Neutrophil (primary cell): ENCODE results near the gene SPAAR.
A peak's percentile ranks its signal among the peaks of the same experiment; 100 is the strongest.

Experiments used
- H3K27ac ChIP-seq: fragments of 200-600 bp; sonication (generic); 2 replicates; pipeline ENCODE4 v1.5.1; 2016; ENCODE audit warnings: mild to moderate bottlenecking, moderate library complexity
- H3K27me3 ChIP-seq: fragments of 200-600 bp; sonication (generic); 2 replicates; pipeline ENCODE4 v1.6.0; 2016; ENCODE audit warnings: mild to moderate bottlenecking
- H3K36me3 ChIP-seq: fragments of 200-600 bp; sonication (generic); 2 replicates; pipeline ENCODE4 v1.5.1; 2017
- H3K4me1 ChIP-seq, 2 experiments: fragments of 200-600 bp in 1 of 2; sonication (generic) in 1 of 2; 1 replicate in 1 of 2; 2 replicates in 1 of 2; pipeline versions ENCODE4 v1.5.1 to v1.6.1; 2013 to 2016; ENCODE audit warnings: low read depth in 1 of 2, low read length in 1 of 2, mild to moderate bottlenecking in 1 of 2, moderate library complexity in 1 of 2; ENCODE audit not compliant: control insufficient read depth in 1 of 2, insufficient read depth in 1 of 2
- H3K4me3 ChIP-seq, 2 experiments: fragments of 200-600 bp in 1 of 2; sonication (generic) in 1 of 2; 1 replicate in 1 of 2; 2 replicates in 1 of 2; pipeline ENCODE4 v1.5.1; 2013 to 2016; ENCODE audit warnings: low read depth in 1 of 2, low read length in 1 of 2, mild to moderate bottlenecking in 1 of 2, moderate library complexity in 1 of 2
- H3K9me3 ChIP-seq: fragments of 200-600 bp; sonication (generic); 2 replicates; pipeline ENCODE4 v1.5.1; 2016
- CTCF ChIP-seq: fragments of 200-600 bp; sonication (generic); IDR thresholded peaks from 2 replicates; pipeline ENCODE4 v1.5.1; 2016; ENCODE audit warnings: antibody characterized with exemption

SPAAR gene

GRCh38 chr9:35951736-35952135 is 42.4 kb downstream of the SPAAR start:
- H3K27me3 ChIP-seq = peaks cover 32% of the 10 kb centered on the region
- H3K27ac ChIP-seq = no peak overlapping the region
- no peak overlapping the region for H3K4me3 ChIP-seq
- no peaks in the 10 kb centered on the region for H3K4me1 ChIP-seq
- no peaks in the 10 kb centered on the region for H3K9me3 ChIP-seq
- H3K36me3 ChIP-seq = no peaks in the 10 kb centered on the region
- TF ChIP-seq CTCF = no peak

DNA sequence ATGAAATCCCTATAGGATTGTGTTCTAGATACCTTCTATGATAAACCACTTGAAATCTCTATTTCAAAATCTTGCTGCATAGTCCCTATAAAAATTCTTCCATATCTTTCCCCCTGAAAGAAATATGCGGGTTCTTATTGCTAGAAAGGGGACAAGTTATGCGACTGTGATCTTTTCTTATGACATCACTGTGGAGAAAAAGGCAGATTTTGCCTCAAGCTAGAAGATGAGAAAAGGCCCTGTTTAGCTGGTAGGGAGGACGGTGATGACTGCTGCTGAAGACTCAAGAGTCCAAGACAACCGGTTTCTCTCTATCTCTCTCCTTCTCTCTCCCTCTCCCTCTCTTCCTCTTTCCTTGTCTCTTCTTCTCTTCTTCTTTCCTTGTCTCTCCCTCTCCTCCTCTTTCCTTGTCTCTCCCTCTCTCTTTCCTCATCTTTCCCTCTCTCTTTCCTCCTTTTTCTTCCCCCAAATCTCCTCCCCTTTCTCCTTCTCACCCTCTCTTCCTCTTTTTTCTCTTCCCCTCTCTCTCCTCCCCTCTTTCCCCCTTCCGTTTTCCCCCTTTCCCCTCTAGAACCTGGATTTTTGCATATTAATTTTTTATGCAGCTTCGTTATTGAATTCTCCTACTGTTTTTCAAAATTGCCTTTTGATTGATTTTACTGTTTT is 43.4 kb downstream of the SPAAR start:
- Histone ChIP-seq H3K27ac (no peak overlapping the region), H3K27me3 (peaks cover 42% of the 10 kb centered on the region), H3K4me1 (no peaks in the 10 kb centered on the region), H3K4me3 (no peak overlapping the region), H3K36me3 (no peaks in the 10 kb centered on the region), H3K9me3 (no peaks in the 10 kb centered on the region)
- no peak for TF ChIP-seq CTCF

DNA sequence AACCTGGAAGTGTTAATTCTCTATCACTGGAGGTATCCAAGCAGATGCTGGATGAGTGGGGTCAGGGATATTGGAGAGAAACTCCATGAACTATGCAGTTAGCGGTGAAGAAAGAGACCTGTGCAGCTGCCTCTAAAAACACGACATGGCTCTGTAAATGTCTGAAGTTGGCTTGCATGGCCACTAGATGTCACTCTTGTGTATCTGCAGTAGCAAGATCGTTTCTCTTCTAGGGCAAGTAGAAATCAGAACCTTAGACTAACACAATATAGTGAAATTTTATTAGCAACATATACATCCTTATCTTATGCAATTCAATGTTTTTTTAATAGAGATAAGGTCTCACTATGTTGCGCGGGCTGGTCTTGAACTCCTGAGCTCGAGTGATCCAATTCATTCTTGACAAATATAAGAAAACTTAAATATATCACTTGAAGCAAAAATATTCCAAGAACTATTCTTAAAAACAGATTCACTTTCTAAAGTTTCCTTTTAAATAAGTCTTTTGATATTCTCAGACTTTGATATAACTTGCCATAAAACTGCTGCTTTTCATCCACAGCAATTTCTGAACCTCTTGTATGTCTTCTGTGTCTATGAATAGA is 45.8 kb downstream of the SPAAR start:
- Histone ChIP-seq H3K27ac (no peak overlapping the region), H3K4me1 (no peaks in the 10 kb centered on the region), H3K9me3 (no peaks in the 10 kb centered on the region), H3K4me3 (no peak overlapping the region), H3K36me3 (no peaks in the 10 kb centered on the region), H3K27me3 (peaks cover 60% of the 10 kb centered on the region)
- TF ChIP-seq CTCF = peak; percentile 35

DNA sequence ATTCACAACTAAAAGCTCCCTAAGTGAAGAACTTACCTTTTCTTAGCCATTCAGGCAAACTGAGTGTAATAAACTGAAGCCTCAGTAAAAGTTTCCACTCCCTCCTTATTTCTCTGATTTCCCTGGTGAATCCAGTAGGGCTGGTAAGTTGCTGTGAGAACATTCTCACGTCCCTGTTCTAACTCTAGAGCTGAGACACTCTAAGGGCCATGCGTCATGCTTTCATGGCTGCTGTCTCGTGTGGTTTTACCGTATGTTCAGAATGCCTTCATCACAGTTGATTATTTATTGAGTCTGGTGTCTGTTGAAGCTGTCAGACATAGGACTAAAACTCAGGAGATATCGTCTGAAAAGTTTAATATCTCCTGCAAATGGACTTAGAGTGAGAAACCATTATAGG is 47.4 kb downstream of the SPAAR start:
- Histone ChIP-seq H3K36me3 (no peaks in the 10 kb centered on the region), H3K4me3 (no peak overlapping the region), H3K4me1 (no peaks in the 10 kb centered on the region), H3K9me3 (no peaks in the 10 kb centered on the region), H3K27me3 (peaks cover 62% of the 10 kb centered on the region), H3K27ac (no peak overlapping the region)
- TF ChIP-seq CTCF = no peak

- H3K27ac ChIP-seq = no peak within 1 kb of the TSS
- no peak for TF ChIP-seq CTCF
- H3K27me3 ChIP-seq = peaks cover 51% of the 10 kb centered on the region
- no peak within 1 kb of the TSS for H3K4me3 ChIP-seq
- no peaks in the 10 kb centered on the region for H3K9me3 ChIP-seq
- H3K36me3 ChIP-seq = no peaks in the 10 kb centered on the region
- no peaks in the 10 kb centered on the region for H3K4me1 ChIP-seq
These were observed 49.0 kb downstream of the SPAAR start, which contains the start of gene OR2S2 for GRCh38 chr9:35958104-35958837. TSS of gene OR2S2 (minus strand) at chr9:35958154. CDS start at chr9:35958098, 56 bp downstream.
